Liver (tissue), 9 donors: ENCODE data around the gene ARPP21. TPM values are rescaled to one million over a fixed set of nuclear protein-coding genes. Genes with fewer than 3 reads are reported as not detected.

Experiments used
- DNase-seq: peaks from one replicate; pipeline ENCODE4 v3.0.0-alpha.2; 2017; ENCODE audit warnings: low spot score
- H3K27ac ChIP-seq, 2 donors: one replicate each; pipeline ENCODE4 v1.7.0; 2013; ENCODE audit warnings: inconsistent platforms in 2 of 2, low read length in 2 of 2, control low read depth in 1 of 2, low read depth in 1 of 2, mild to moderate bottlenecking in 1 of 2
- H3K27me3 ChIP-seq, 4 donors: one replicate each; pipeline versions ENCODE4 v1.6.1 to v1.7.0; 2013; ENCODE audit warnings: low read length in 3 of 4, inconsistent platforms in 1 of 4, mild to moderate bottlenecking in 1 of 4, moderate library complexity in 1 of 4; ENCODE audit not compliant: control insufficient read depth in 4 of 4, insufficient read depth in 4 of 4
- H3K36me3 ChIP-seq, 4 donors: one replicate each; pipeline versions ENCODE4 v1.6.1 to v1.7.0; 2013; ENCODE audit warnings: low read length in 3 of 4, mild to moderate bottlenecking in 3 of 4, low read depth in 1 of 4, moderate library complexity in 1 of 4; ENCODE audit not compliant: control insufficient read depth in 4 of 4, insufficient read depth in 3 of 4
- H3K4me1 ChIP-seq, 4 donors: one replicate each; pipeline versions ENCODE4 v1.6.1 to v1.7.0; 2013; ENCODE audit warnings: low read length in 3 of 4, mild to moderate bottlenecking in 3 of 4, moderate library complexity in 1 of 4; ENCODE audit not compliant: control insufficient read depth in 4 of 4, insufficient read depth in 4 of 4
- H3K4me3 ChIP-seq, 3 donors: one replicate each; pipeline versions ENCODE4 v1.6.1 to v1.7.0; 2013; ENCODE audit warnings: low read length in 3 of 3, control low read depth in 1 of 3, low read depth in 1 of 3, mild to moderate bottlenecking in 1 of 3
- H3K9ac ChIP-seq, 2 donors: one replicate each; pipeline ENCODE4 v1.7.0; 2013; ENCODE audit warnings: low read length in 2 of 2, mild to moderate bottlenecking in 2 of 2, moderate library complexity in 2 of 2, control low read depth in 1 of 2, low read depth in 1 of 2
- H3K9me3 ChIP-seq, 4 donors: one replicate each; pipeline versions ENCODE4 v1.6.1 to v1.7.0; 2013; ENCODE audit warnings: low read length in 3 of 4; ENCODE audit not compliant: control insufficient read depth in 4 of 4
- EGR1 ChIP-seq, 2 donors: IDR thresholded peaks; 2 replicates each; pipeline ENCODE4 v1.6.1; 2016 to 2018; ENCODE audit warnings: antibody characterized with exemption in 2 of 2, low read depth in 2 of 2
- FOXA1 ChIP-seq: IDR thresholded peaks from 2 replicates; pipeline ENCODE4 v1.6.1; 2016; ENCODE audit warnings: antibody characterized with exemption
- FOXA2 ChIP-seq: IDR thresholded peaks from 2 replicates; pipeline ENCODE4 v1.6.1; 2016; ENCODE audit warnings: antibody characterized with exemption
- GABPA ChIP-seq, 2 donors: IDR thresholded peaks in 1 of 2; conservative IDR thresholded peaks in 1 of 2; 2 replicates each; pipeline ENCODE4 v1.6.1; 2016; ENCODE audit warnings: antibody characterized with exemption in 2 of 2, mild to moderate bottlenecking in 1 of 2, moderate library complexity in 1 of 2
- HNF4A ChIP-seq, 2 donors: conservative IDR thresholded peaks; 2 replicates each; pipeline ENCODE4 v1.6.1; 2016; ENCODE audit warnings: antibody characterized with exemption in 2 of 2, mild to moderate bottlenecking in 2 of 2
- HNF4G ChIP-seq: IDR thresholded peaks from 2 replicates; pipeline ENCODE4 v1.6.1; 2016; ENCODE audit warnings: antibody characterized with exemption
- JUND ChIP-seq, 2 donors: IDR thresholded peaks; 2 replicates each; pipeline ENCODE4 v1.6.1; 2016; ENCODE audit warnings: antibody characterized with exemption in 2 of 2
- NR2F2 ChIP-seq: IDR thresholded peaks from 2 replicates; pipeline ENCODE4 v1.6.1; 2016; ENCODE audit warnings: antibody characterized with exemption
- RAD21 ChIP-seq, 2 donors: IDR thresholded peaks; 2 replicates each; pipeline ENCODE4 v1.6.1; 2016; ENCODE audit warnings: antibody characterized with exemption in 2 of 2, mild to moderate bottlenecking in 2 of 2
- RXRA ChIP-seq, 2 donors: IDR thresholded peaks; 2 replicates each; pipeline ENCODE4 v1.6.1; 2017 to 2018; ENCODE audit warnings: antibody characterized with exemption in 2 of 2, mild to moderate bottlenecking in 1 of 2
- SP1 ChIP-seq: IDR thresholded peaks from 2 replicates; pipeline ENCODE4 v1.6.1; 2018; ENCODE audit warnings: antibody characterized with exemption, mild to moderate bottlenecking
- TAF1 ChIP-seq: conservative IDR thresholded peaks from 2 replicates; pipeline ENCODE4 v1.6.1; 2016; ENCODE audit warnings: antibody characterized with exemption, mild to moderate bottlenecking
- YY1 ChIP-seq: IDR thresholded peaks from 2 replicates; pipeline ENCODE4 v1.6.1; 2016; ENCODE audit warnings: antibody characterized with exemption, mild to moderate bottlenecking
- WGBS: extraction: QIAGEN DNeasy Blood & Tissue Kit; methylation state at CpG from one replicate; pipeline ENCODE4 v1.1.7; 2013; 5-methylcytosine and 5-hydroxymethylcytosine counted together
- polyA plus RNA-seq, 2 donors: library from polyadenylated mRNA; stranded (reverse) in 1 of 2; unstranded in 1 of 2; fragments of 200-250 nt in 1 of 2; fragments of >200 nt in 1 of 2; fragmentation: Nextera tagmentation in 1 of 2; extraction: Ambion mirVana in 1 of 2; gene quantifications; one replicate each; pipeline versions ENCODE4 v1.2.1 to v1.2.3, GENCODE V29; 2013 to 2015
- total RNA-seq, 2 donors: library from RNA; depleted of rRNA; stranded (reverse); fragments of >200 nt; gene quantifications; one replicate each; pipeline ENCODE4 v1.2.3, GENCODE V29; 2014
- TF ChIP-seq, protein P1 (sequence below): fragments of 150-350 bp; IDR thresholded peaks from 2 replicates; pipeline ENCODE4 v1.5.1; 2017; ENCODE audit warnings: improper control_type of control experiment, low read depth, low read length; ENCODE audit not compliant: missing input control
- TF ChIP-seq, protein P2 (sequence below): IDR thresholded peaks from 2 replicates; pipeline ENCODE4 v1.6.1; 2016; ENCODE audit warnings: antibody characterized with exemption
- TF ChIP-seq, protein P3 (sequence below): IDR thresholded peaks from 2 replicates; pipeline ENCODE4 v1.6.1; 2016; ENCODE audit warnings: antibody characterized with exemption, mild to moderate bottlenecking
- TF ChIP-seq, protein P4 (sequence below): IDR thresholded peaks from 2 replicates; pipeline ENCODE4 v1.6.1; 2016; ENCODE audit warnings: antibody characterized with exemption
- TF ChIP-seq, protein P5 (sequence below): IDR thresholded peaks from 2 replicates; pipeline ENCODE4 v1.6.1; 2016; ENCODE audit warnings: antibody characterized with exemption
- donor health status: healthy.
- donor health status: healthy.
- donor health status: healthy.
- donor health status: healthy.
- donor health status: healthy.

Gene ARPP21
- total and polyA plus RNA-seq, 4 donors, result 0.42 to 1.3 (median 0.66) TPM; not detected in 1

DNA sequence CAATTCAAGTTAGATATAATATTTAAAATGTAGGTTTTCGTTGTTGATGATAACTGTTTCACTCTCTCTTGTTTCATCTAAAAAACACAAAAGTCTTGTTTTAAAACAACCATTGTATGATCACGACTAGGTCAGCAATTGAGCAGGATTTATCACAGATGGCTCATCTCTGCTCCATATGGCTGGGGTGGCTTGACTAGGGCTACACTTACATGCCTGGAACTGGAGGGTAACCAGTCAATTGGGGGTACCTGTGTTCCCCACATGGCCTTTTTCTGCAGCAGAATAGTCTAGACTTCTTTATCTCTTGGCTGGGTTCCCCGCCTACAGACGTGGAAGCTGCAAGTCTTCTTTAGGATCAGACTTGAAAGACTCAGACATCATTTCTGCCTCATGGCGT, 103.9 kb downstream of the ARPP21 start:
- no peak for DNase-seq
- Histone ChIP-seq H3K36me3 (no peaks in the 10 kb centered on the region), H3K27ac (no peak overlapping the region), H3K4me3 (no peak overlapping the region), H3K9ac (no peak overlapping the region), H3K9me3 (no peaks in the 10 kb centered on the region), H3K4me1 (no peaks in the 10 kb centered on the region), H3K27me3 (no peaks in the 10 kb centered on the region)
- TF ChIP-seq FOXA1, result no peak
- WGBS, result 90% methylated on average over 5 of the region's 5 CpGs

DNA sequence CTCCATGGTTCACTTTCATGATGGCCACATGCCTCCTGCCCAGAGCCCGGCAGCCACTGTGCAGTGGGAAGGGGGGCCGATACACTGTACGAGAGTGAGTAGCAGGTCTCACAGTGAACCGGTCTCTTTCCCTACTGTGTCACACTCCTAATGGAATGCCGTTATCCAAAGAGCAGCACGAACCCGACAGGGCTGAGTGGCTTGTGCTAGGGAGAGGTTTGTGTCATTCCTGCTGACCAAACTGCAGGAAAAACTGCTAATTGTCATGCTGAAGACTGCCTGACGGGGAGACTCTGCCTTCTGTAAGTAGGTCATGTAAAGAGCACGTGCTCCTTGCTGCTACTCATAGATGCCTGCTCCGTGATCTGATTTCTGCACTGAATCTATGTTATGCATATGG, 105.1 kb downstream of the ARPP21 start:
- Histone ChIP-seq H3K36me3 (no peaks in the 10 kb centered on the region), H3K4me1 (no peaks in the 10 kb centered on the region), H3K9ac (no peak overlapping the region), H3K27me3 (no peaks in the 10 kb centered on the region), H3K4me3 (no peak overlapping the region), H3K9me3 (no peaks in the 10 kb centered on the region), H3K27ac (no peak overlapping the region)
- no peak for DNase-seq
- WGBS, result 64% methylated on average over 10 of the region's 10 CpGs
- TF ChIP-seq FOXA1, result no peak
- TF ChIP-seq, protein P1, sequence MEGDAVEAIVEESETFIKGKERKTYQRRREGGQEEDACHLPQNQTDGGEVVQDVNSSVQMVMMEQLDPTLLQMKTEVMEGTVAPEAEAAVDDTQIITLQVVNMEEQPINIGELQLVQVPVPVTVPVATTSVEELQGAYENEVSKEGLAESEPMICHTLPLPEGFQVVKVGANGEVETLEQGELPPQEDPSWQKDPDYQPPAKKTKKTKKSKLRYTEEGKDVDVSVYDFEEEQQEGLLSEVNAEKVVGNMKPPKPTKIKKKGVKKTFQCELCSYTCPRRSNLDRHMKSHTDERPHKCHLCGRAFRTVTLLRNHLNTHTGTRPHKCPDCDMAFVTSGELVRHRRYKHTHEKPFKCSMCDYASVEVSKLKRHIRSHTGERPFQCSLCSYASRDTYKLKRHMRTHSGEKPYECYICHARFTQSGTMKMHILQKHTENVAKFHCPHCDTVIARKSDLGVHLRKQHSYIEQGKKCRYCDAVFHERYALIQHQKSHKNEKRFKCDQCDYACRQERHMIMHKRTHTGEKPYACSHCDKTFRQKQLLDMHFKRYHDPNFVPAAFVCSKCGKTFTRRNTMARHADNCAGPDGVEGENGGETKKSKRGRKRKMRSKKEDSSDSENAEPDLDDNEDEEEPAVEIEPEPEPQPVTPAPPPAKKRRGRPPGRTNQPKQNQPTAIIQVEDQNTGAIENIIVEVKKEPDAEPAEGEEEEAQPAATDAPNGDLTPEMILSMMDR, result no peak

DNA sequence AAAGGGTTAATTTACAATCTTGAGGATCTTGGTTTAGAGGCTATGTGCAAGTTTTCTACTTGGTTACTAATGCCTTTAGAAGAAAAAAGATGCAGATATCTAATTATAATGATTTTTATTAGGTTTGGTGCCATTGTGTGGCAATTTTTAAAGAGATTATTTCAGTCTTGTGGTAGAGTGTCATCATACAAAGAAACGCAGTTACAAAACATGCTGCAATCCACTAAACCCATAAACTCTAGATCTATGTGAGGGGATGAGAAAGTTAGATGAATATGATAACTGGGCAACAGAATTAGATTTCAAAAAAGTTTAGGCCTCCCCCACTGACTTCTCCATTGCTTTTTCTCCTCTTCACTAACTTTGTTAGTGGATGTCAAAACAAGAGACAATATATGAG, 106.0 kb downstream of the ARPP21 start:
- H3K9me3 ChIP-seq, result no peaks in the 10 kb centered on the region
- H3K27ac ChIP-seq, result no peak overlapping the region
- no peak for DNase-seq
- H3K36me3 ChIP-seq, result no peaks in the 10 kb centered on the region
- no peak overlapping the region for H3K4me3 ChIP-seq
- WGBS, result 71% methylated on average over 1 of the region's 1 CpG
- no peaks in the 10 kb centered on the region for H3K27me3 ChIP-seq
- H3K4me1 ChIP-seq, result no peaks in the 10 kb centered on the region
- no peak overlapping the region for H3K9ac ChIP-seq
- TF ChIP-seq FOXA2, result no peak
- TF ChIP-seq SP1, result no peak
- TF ChIP-seq, protein P2, sequence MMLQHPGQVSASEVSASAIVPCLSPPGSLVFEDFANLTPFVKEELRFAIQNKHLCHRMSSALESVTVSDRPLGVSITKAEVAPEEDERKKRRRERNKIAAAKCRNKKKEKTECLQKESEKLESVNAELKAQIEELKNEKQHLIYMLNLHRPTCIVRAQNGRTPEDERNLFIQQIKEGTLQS, result no peak
- no peak for TF ChIP-seq NR2F2
- TF ChIP-seq EGR1 (IDR thresholded peaks at IDR 0.05; ENCODE audit: low read depth in 2 of 2), result no peak
- no peak for TF ChIP-seq RXRA (IDR thresholded peaks at IDR 0.05)
- no peak for TF ChIP-seq JUND (IDR thresholded peaks at IDR 0.05)
- TF ChIP-seq FOXA1, result no peak
- TF ChIP-seq, protein P3, sequence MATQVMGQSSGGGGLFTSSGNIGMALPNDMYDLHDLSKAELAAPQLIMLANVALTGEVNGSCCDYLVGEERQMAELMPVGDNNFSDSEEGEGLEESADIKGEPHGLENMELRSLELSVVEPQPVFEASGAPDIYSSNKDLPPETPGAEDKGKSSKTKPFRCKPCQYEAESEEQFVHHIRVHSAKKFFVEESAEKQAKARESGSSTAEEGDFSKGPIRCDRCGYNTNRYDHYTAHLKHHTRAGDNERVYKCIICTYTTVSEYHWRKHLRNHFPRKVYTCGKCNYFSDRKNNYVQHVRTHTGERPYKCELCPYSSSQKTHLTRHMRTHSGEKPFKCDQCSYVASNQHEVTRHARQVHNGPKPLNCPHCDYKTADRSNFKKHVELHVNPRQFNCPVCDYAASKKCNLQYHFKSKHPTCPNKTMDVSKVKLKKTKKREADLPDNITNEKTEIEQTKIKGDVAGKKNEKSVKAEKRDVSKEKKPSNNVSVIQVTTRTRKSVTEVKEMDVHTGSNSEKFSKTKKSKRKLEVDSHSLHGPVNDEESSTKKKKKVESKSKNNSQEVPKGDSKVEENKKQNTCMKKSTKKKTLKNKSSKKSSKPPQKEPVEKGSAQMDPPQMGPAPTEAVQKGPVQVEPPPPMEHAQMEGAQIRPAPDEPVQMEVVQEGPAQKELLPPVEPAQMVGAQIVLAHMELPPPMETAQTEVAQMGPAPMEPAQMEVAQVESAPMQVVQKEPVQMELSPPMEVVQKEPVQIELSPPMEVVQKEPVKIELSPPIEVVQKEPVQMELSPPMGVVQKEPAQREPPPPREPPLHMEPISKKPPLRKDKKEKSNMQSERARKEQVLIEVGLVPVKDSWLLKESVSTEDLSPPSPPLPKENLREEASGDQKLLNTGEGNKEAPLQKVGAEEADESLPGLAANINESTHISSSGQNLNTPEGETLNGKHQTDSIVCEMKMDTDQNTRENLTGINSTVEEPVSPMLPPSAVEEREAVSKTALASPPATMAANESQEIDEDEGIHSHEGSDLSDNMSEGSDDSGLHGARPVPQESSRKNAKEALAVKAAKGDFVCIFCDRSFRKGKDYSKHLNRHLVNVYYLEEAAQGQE, result no peak
- TF ChIP-seq HNF4G, result no peak
- no peak for TF ChIP-seq TAF1
- TF ChIP-seq RAD21 (IDR thresholded peaks at IDR 0.05), result no peak
- TF ChIP-seq YY1, result no peak
- TF ChIP-seq, protein P4, sequence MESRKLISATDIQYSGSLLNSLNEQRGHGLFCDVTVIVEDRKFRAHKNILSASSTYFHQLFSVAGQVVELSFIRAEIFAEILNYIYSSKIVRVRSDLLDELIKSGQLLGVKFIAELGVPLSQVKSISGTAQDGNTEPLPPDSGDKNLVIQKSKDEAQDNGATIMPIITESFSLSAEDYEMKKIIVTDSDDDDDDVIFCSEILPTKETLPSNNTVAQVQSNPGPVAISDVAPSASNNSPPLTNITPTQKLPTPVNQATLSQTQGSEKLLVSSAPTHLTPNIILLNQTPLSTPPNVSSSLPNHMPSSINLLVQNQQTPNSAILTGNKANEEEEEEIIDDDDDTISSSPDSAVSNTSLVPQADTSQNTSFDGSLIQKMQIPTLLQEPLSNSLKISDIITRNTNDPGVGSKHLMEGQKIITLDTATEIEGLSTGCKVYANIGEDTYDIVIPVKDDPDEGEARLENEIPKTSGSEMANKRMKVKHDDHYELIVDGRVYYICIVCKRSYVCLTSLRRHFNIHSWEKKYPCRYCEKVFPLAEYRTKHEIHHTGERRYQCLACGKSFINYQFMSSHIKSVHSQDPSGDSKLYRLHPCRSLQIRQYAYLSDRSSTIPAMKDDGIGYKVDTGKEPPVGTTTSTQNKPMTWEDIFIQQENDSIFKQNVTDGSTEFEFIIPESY, result no peak
- no peak for TF ChIP-seq GABPA (IDR thresholded peaks at IDR 0.05 in 1 of 2, conservative IDR thresholded peaks at IDR 0.05 in 1 of 2)
- TF ChIP-seq HNF4A (conservative IDR thresholded peaks at IDR 0.05), result no peak
- TF ChIP-seq, protein P5, sequence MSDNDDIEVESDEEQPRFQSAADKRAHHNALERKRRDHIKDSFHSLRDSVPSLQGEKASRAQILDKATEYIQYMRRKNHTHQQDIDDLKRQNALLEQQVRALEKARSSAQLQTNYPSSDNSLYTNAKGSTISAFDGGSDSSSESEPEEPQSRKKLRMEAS, result no peak
- TF ChIP-seq, protein P1, result no peak
